KMS-11 (cell line): ENCODE measurements around the gene GCLC.

ENCODE experiments used
- H2AFZ ChIP-seq: fragments of 200-600 bp; sonication (generic); 2 replicates; pipeline ENCODE4 v1.6.1; 2016; ENCODE audit warnings: antibody characterized with exemption, mixed run types, low read depth
- H3K27ac ChIP-seq: fragments of 200-600 bp; sonication (generic); 2 replicates; pipeline ENCODE4 v1.6.1; 2016; ENCODE audit warnings: mild to moderate bottlenecking, mixed run types
- H3K27me3 ChIP-seq: fragments of 200-600 bp; sonication (generic); 2 replicates; pipeline ENCODE4 v1.6.1; 2017; ENCODE audit warnings: mild to moderate bottlenecking, low read depth, mixed run types, moderate library complexity; ENCODE audit not compliant: insufficient read depth
- H3K36me3 ChIP-seq: fragments of 200-600 bp; sonication (generic); 2 replicates; pipeline ENCODE4 v1.6.1; 2017; ENCODE audit warnings: mild to moderate bottlenecking, mixed run types; ENCODE audit not compliant: insufficient read depth
- H3K4me1 ChIP-seq: fragments of 200-600 bp; sonication (generic); 2 replicates; pipeline ENCODE4 v1.6.1; 2016; ENCODE audit warnings: mild to moderate bottlenecking, low read depth, mixed run types; ENCODE audit not compliant: poor library complexity, severe bottlenecking
- H3K4me2 ChIP-seq: fragments of 200-600 bp; sonication (generic); 2 replicates; pipeline ENCODE4 v1.7.0; 2016; ENCODE audit warnings: mild to moderate bottlenecking, mixed run types
- H3K4me3 ChIP-seq: fragments of 200-600 bp; sonication (generic); IDR thresholded peaks from 2 replicates; pipeline ENCODE4 v1.6.1; 2017; ENCODE audit warnings: low read depth, low read length, mixed read lengths; ENCODE audit not compliant: insufficient read depth
- H3K79me2 ChIP-seq: fragments of 200-600 bp; sonication (generic); 2 replicates; pipeline ENCODE4 v1.6.1; 2016; ENCODE audit warnings: low read depth, mixed run types; ENCODE audit not compliant: insufficient read depth
- H3K9ac ChIP-seq: fragments of 200-600 bp; sonication (generic); 2 replicates; pipeline ENCODE4 v1.6.1; 2016; ENCODE audit warnings: mild to moderate bottlenecking, mixed run types
- H4K20me1 ChIP-seq: fragments of 200-600 bp; sonication (generic); 2 replicates; pipeline ENCODE4 v1.6.1; 2016; ENCODE audit warnings: mild to moderate bottlenecking, mixed run types; ENCODE audit not compliant: insufficient read depth
- CTCF ChIP-seq: fragments of 200-600 bp; sonication (generic); conservative IDR thresholded peaks from 2 replicates; pipeline ENCODE4 v1.6.1; 2017; ENCODE audit warnings: low read depth, mild to moderate bottlenecking, antibody characterized with exemption, low read length, moderate library complexity, mixed read lengths

GCLC gene

GRCh38 chr6:53492860-53493634 is 51.9 kb downstream of the GCLC start:
- peak; percentile 78 for TF ChIP-seq CTCF
- Histone ChIP-seq H3K9ac (no peak overlapping the region), H3K4me2 (no peak overlapping the region)

GRCh38 chr6:53487080-53487479 is 57.8 kb downstream of the GCLC start:
- Histone ChIP-seq H3K9ac (no peak overlapping the region), H3K4me2 (no peak overlapping the region), H3K27ac (no peak overlapping the region), H3K36me3 (no peaks in the 10 kb centered on the region), H4K20me1 (no peaks in the 10 kb centered on the region), H3K27me3 (no peaks in the 10 kb centered on the region), H3K79me2 (no peaks in the 10 kb centered on the region), H3K4me1 (no peaks in the 10 kb centered on the region), H2AFZ (no peak overlapping the region), H3K4me3 (no peak overlapping the region)
- TF ChIP-seq CTCF: no peak

More at GRCh38 chr6:53492860-53493634, 51.9 kb downstream of the GCLC start:
- no peaks in the 10 kb centered on the region for H3K36me3 ChIP-seq
- no peaks in the 10 kb centered on the region for H4K20me1 ChIP-seq
- H2AFZ ChIP-seq: no peak overlapping the region
- H3K4me1 ChIP-seq: no peaks in the 10 kb centered on the region
- no peak overlapping the region for H3K4me3 ChIP-seq
- no peak overlapping the region for H3K27ac ChIP-seq
- no peaks in the 10 kb centered on the region for H3K27me3 ChIP-seq
- no peaks in the 10 kb centered on the region for H3K79me2 ChIP-seq

GRCh38 chr6:53486679-53487078 is 58.2 kb downstream of the GCLC start:
- Histone ChIP-seq H3K79me2 (no peaks in the 10 kb centered on the region), H3K4me3 (no peak overlapping the region), H3K4me2 (no peak overlapping the region), H3K9ac (no peak overlapping the region), H3K36me3 (no peaks in the 10 kb centered on the region), H3K27ac (no peak overlapping the region), H2AFZ (no peak overlapping the region), H4K20me1 (no peaks in the 10 kb centered on the region), H3K4me1 (no peaks in the 10 kb centered on the region), H3K27me3 (no peaks in the 10 kb centered on the region)
- TF ChIP-seq CTCF: no peak

- H3K9ac ChIP-seq: no peak overlapping the region
- TF ChIP-seq CTCF: peak; percentile 95
- no peak overlapping the region for H3K4me2 ChIP-seq
- H3K27me3 ChIP-seq: no peaks in the 10 kb centered on the region
- no peak overlapping the region for H3K27ac ChIP-seq
- no peak overlapping the region; the same call in 1 of the 2 replicates for H2AFZ ChIP-seq
- no peaks in the 10 kb centered on the region for H3K79me2 ChIP-seq
- no peaks in the 10 kb centered on the region for H4K20me1 ChIP-seq
- no peak overlapping the region for H3K4me3 ChIP-seq
- H3K4me1 ChIP-seq: no peaks in the 10 kb centered on the region
- H3K36me3 ChIP-seq: no peaks in the 10 kb centered on the region
These were observed 60.2 kb downstream of the GCLC start for GRCh38 chr6:53484476-53485280.
